Endothelial cell (in vitro differentiated cells): ENCODE results near the gene RFC1. TPM values are rescaled to one million over a fixed set of nuclear protein-coding genes. Genes with fewer than 3 reads are reported as not detected.
A peak's percentile ranks its signal among the peaks of the same experiment; 100 is the strongest.

Experiments used
- DNase-seq: peaks from one replicate; pipeline ENCODE4 v3.0.0; 2021; ENCODE audit warnings: low spot score
- H3K27ac Mint-ChIP-seq: one replicate; pipeline ENCODE4 v1.8.0; 2021; ENCODE audit warnings: mixed read lengths, inconsistent platforms; ENCODE audit not compliant: unreplicated experiment
- H3K27me3 Mint-ChIP-seq: one replicate; pipeline ENCODE4 v1.8.0; 2021; ENCODE audit warnings: mild to moderate bottlenecking, moderate library complexity, mixed read lengths, inconsistent platforms; ENCODE audit not compliant: unreplicated experiment
- H3K36me3 Mint-ChIP-seq: one replicate; pipeline ENCODE4 v1.8.0; 2021; ENCODE audit warnings: mild to moderate bottlenecking, low read depth, mixed read lengths, inconsistent platforms; ENCODE audit not compliant: unreplicated experiment
- H3K4me1 Mint-ChIP-seq: one replicate; pipeline ENCODE4 v1.8.0; 2021; ENCODE audit warnings: mild to moderate bottlenecking, mixed read lengths, inconsistent platforms; ENCODE audit not compliant: unreplicated experiment
- H3K4me3 Mint-ChIP-seq: one replicate; pipeline ENCODE4 v1.8.0; 2021; ENCODE audit warnings: mild to moderate bottlenecking, mixed read lengths, inconsistent platforms; ENCODE audit not compliant: unreplicated experiment
- H3K9me3 Mint-ChIP-seq: one replicate; pipeline ENCODE4 v1.8.0; 2021; ENCODE audit warnings: mixed read lengths, inconsistent platforms; ENCODE audit not compliant: unreplicated experiment
- CTCF ChIP-seq: fragments of 200-600 bp; sonication (generic); IDR thresholded peaks from one replicate; pipeline ENCODE4 v1.5.0; 2021; ENCODE audit warnings: antibody characterized with exemption; ENCODE audit not compliant: unreplicated experiment
- total RNA-seq: library from RNA; stranded (reverse); fragmentation: NEBNext Ultra II Directional; extraction: Animal tissue kit (Norgen Biotek cat#: 25700); gene quantifications from one replicate; pipeline ENCODE4 v1.2.1, GENCODE V29; 2021; ENCODE audit not compliant: unreplicated experiment

RFC1 gene
- total RNA-seq, 1 donor from 2014 or later, result 47.5 TPM

GRCh38 chr4:39291686-39292085 is 74.5 kb downstream of the RFC1 start:
- TF ChIP-seq CTCF, result no peak
- no peak overlapping the region for H3K4me3 Mint-ChIP-seq
- no peaks in the 10 kb centered on the region for H3K9me3 Mint-ChIP-seq
- H3K36me3 Mint-ChIP-seq, result peaks cover 27% of the 10 kb centered on the region
- no peak overlapping the region for H3K27ac Mint-ChIP-seq
- H3K27me3 Mint-ChIP-seq, result no peaks in the 10 kb centered on the region
- DNase-seq, result no peak
- H3K4me1 Mint-ChIP-seq, result no peaks in the 10 kb centered on the region

GRCh38 chr4:39287223-39287622 is 78.9 kb downstream of the RFC1 start:
- H3K36me3 Mint-ChIP-seq, result peaks cover 27% of the 10 kb centered on the region
- H3K9me3 Mint-ChIP-seq, result no peaks in the 10 kb centered on the region
- no peak for TF ChIP-seq CTCF
- no peak for DNase-seq
- H3K27ac Mint-ChIP-seq, result no peak overlapping the region
- H3K27me3 Mint-ChIP-seq, result no peaks in the 10 kb centered on the region
- H3K4me3 Mint-ChIP-seq, result no peak overlapping the region
- H3K4me1 Mint-ChIP-seq, result no peaks in the 10 kb centered on the region

GRCh38 chr4:39286263-39286662 is 79.9 kb downstream of the RFC1 start:
- H3K27me3 Mint-ChIP-seq, result no peaks in the 10 kb centered on the region

GRCh38 chr4:39285853-39286252 is 80.3 kb downstream of the RFC1 start:
- Mint-ChIP-seq H3K36me3 (peaks cover 26% of the 10 kb centered on the region), H3K4me1 (no peaks in the 10 kb centered on the region), H3K27me3 (no peaks in the 10 kb centered on the region), H3K9me3 (no peaks in the 10 kb centered on the region), H3K27ac (no peak overlapping the region), H3K4me3 (peak overlapping the region; percentile 17)
- TF ChIP-seq CTCF, result no peak
- no peak for DNase-seq

More at GRCh38 chr4:39286263-39286662, 79.9 kb downstream of the RFC1 start:
- TF ChIP-seq CTCF, result no peak
- Mint-ChIP-seq H3K27ac (no peak overlapping the region), H3K9me3 (no peaks in the 10 kb centered on the region), H3K4me3 (peak overlapping the region; percentile 17), H3K36me3 (peaks cover 27% of the 10 kb centered on the region), H3K4me1 (no peaks in the 10 kb centered on the region)
- DNase-seq, result no peak

GRCh38 chr4:39285111-39285795 is 80.9 kb downstream of the RFC1 start:
- H3K36me3 Mint-ChIP-seq, result peaks cover 23% of the 10 kb centered on the region
- no peak overlapping the region for H3K27ac Mint-ChIP-seq
- TF ChIP-seq CTCF, result no peak
- no peaks in the 10 kb centered on the region for H3K27me3 Mint-ChIP-seq
- H3K9me3 Mint-ChIP-seq, result no peaks in the 10 kb centered on the region
- no peak for DNase-seq
- no peak overlapping the region for H3K4me3 Mint-ChIP-seq
- no peaks in the 10 kb centered on the region for H3K4me1 Mint-ChIP-seq
